HepG2 (cell line): ENCODE results near the gene C20orf204. TPM values are rescaled to one million over a fixed set of nuclear protein-coding genes. Genes with fewer than 3 reads are reported as not detected.

Experiments
- HMGA1 ChIP-seq: sonication (generic); formaldehyde crosslinking; conservative IDR thresholded peaks from 2 replicates; pipeline ENCODE4 v1.4.0; 2020; ENCODE audit warnings: missing genetic modification reagents
- HOXD1 ChIP-seq: sonication (generic); formaldehyde crosslinking; IDR thresholded peaks from 2 replicates; pipeline ENCODE4 v1.5.0; 2020; ENCODE audit warnings: missing genetic modification reagents
- MAFF ChIP-seq: IDR thresholded peaks from 2 replicates; pipeline ENCODE4 v1.6.1; 2011; ENCODE audit warnings: low read depth, low read length, improper control_type of control experiment
- MAFG ChIP-seq: sonication (generic); formaldehyde crosslinking; IDR thresholded peaks from 2 replicates; pipeline ENCODE4 v1.5.1; 2020; ENCODE audit warnings: mild to moderate bottlenecking, missing genetic modification reagents
- MAFK ChIP-seq, 2 experiments: IDR thresholded peaks in 1 of 2; conservative IDR thresholded peaks in 1 of 2; 2 replicates each; pipeline ENCODE4 v1.6.1; 2011; ENCODE audit warnings: improper control_type of control experiment in 2 of 2, low read length in 2 of 2
- MBD4 ChIP-seq: IDR thresholded peaks from 2 replicates; pipeline ENCODE4 v1.6.1; 2012; ENCODE audit warnings: low read length, inconsistent platforms, borderline replicate concordance
- MED1 ChIP-seq: sonication (generic); formaldehyde crosslinking; IDR thresholded peaks from 2 replicates; pipeline ENCODE4 v1.4.0; 2020; ENCODE audit warnings: missing genetic modification reagents
- RAD21 ChIP-seq: fragments of 450-650 bp; formaldehyde crosslinking; IDR thresholded peaks from 2 replicates; pipeline ENCODE4 v1.5.0; 2020; ENCODE audit warnings: mild to moderate bottlenecking
- RFX1 ChIP-seq: fragments of 450-650 bp; IDR thresholded peaks from 2 replicates; pipeline ENCODE4 v1.6.1; 2017
- SMAD9 ChIP-seq: sonication (generic); formaldehyde crosslinking; IDR thresholded peaks from 2 replicates; pipeline ENCODE4 v1.5.1; 2020; ENCODE audit warnings: mild to moderate bottlenecking, missing genetic modification reagents
- SOX13 ChIP-seq, 3 experiments: fragments of 450-650 bp in 1 of 3; sonication (generic) in 1 of 3; formaldehyde crosslinking in 1 of 3; IDR thresholded peaks in 2 of 3; conservative IDR thresholded peaks in 1 of 3; 2 replicates each; pipeline versions ENCODE4 v1.5.0 to v1.6.1; 2016 to 2020; ENCODE audit warnings: antibody characterized with exemption in 1 of 3, mild to moderate bottlenecking in 1 of 3, missing compliant biosample characterization in 1 of 3, missing genetic modification reagents in 1 of 3, moderate library complexity in 1 of 3
- STAT5B ChIP-seq: sonication (generic); formaldehyde crosslinking; IDR thresholded peaks from 2 replicates; pipeline ENCODE4 v1.4.0; 2020; ENCODE audit warnings: missing genetic modification reagents
- TCF12 ChIP-seq, 2 experiments: fragments of 450-650 bp in 1 of 2; sonication (generic) in 1 of 2; formaldehyde crosslinking in 1 of 2; IDR thresholded peaks; 2 replicates each; pipeline versions ENCODE4 v1.6.1 to v1.8.0; 2017 to 2022; ENCODE audit warnings: antibody characterized with exemption in 1 of 2, mild to moderate bottlenecking in 1 of 2, missing genetic modification reagents in 1 of 2, moderate library complexity in 1 of 2
- ZBTB21 ChIP-seq: sonication (generic); formaldehyde crosslinking; IDR thresholded peaks from 2 replicates; pipeline ENCODE4 v1.4.0; 2020; ENCODE audit warnings: missing genetic modification reagents
- ZNF30 ChIP-seq: sonication (generic); formaldehyde crosslinking; IDR thresholded peaks from 2 replicates; pipeline ENCODE4 v1.5.0; 2020; ENCODE audit warnings: mild to moderate bottlenecking, missing genetic modification reagents
- ZNF326 ChIP-seq: sonication (generic); formaldehyde crosslinking; IDR thresholded peaks from 2 replicates; pipeline ENCODE4 v1.4.0; 2020; ENCODE audit warnings: missing genetic modification reagents, borderline replicate concordance
- ZNF557 ChIP-seq: sonication (generic); formaldehyde crosslinking; IDR thresholded peaks from 2 replicates; pipeline ENCODE4 v1.4.0; 2020; ENCODE audit warnings: missing genetic modification reagents
- ZNF614 ChIP-seq: IDR thresholded peaks from 2 replicates; pipeline ENCODE4 v1.6.1; 2018; ENCODE audit warnings: missing biosample characterization, missing genetic modification reagents, inconsistent platforms, borderline replicate concordance
- ZNF788 ChIP-seq: sonication (generic); formaldehyde crosslinking; IDR thresholded peaks from 2 replicates; pipeline ENCODE4 v1.5.0; 2020; ENCODE audit warnings: mild to moderate bottlenecking, missing genetic modification reagents, borderline replicate concordance
- ZNF790 ChIP-seq: sonication (generic); formaldehyde crosslinking; IDR thresholded peaks from 2 replicates; pipeline ENCODE4 v1.8.0; 2022; ENCODE audit warnings: missing genetic modification reagents, mild to moderate bottlenecking, borderline replicate concordance
- ZNF800 ChIP-seq: sonication (generic); formaldehyde crosslinking; IDR thresholded peaks from 2 replicates; pipeline ENCODE4 v1.4.0; 2020; ENCODE audit warnings: missing genetic modification reagents
- ZSCAN30 ChIP-seq: sonication (generic); formaldehyde crosslinking; IDR thresholded peaks from 2 replicates; pipeline ENCODE4 v1.5.0; 2020; ENCODE audit warnings: mild to moderate bottlenecking, missing genetic modification reagents
- ZSCAN31 ChIP-seq: sonication (generic); formaldehyde crosslinking; IDR thresholded peaks from 2 replicates; pipeline ENCODE4 v1.5.0; 2020; ENCODE audit warnings: low read depth, mild to moderate bottlenecking, missing genetic modification reagents
- polyA plus RNA-seq, 8 experiments: library from polyadenylated mRNA; depleted of rRNA in 3 of 8; stranded (reverse) in 7 of 8; unstranded in 1 of 8; fragments of >200 nt; fragmentation: Illumina TruSeq in 4 of 8; extraction: Trizol in 4 of 8; gene quantifications; 2 replicates each; pipeline versions ENCODE4 v1.2.1 to v1.2.3, GENCODE V29; 2011 to 2016; ENCODE audit warnings: low read depth in 4 of 8, missing spikeins in 1 of 8, mixed read lengths in 1 of 8; ENCODE audit not compliant: insufficient read depth in 1 of 8
- total RNA-seq, 5 experiments: library from RNA; depleted of rRNA; stranded (reverse); fragments of >200 nt; fragmentation: Illumina TruSeq; extraction: Trizol; gene quantifications; 2 replicates each; pipeline ENCODE4 v1.2.3, GENCODE V29; 2016; ENCODE audit warnings: low read depth in 1 of 5
- TF ChIP-seq, protein P1 (sequence below): sonication (generic); formaldehyde crosslinking; IDR thresholded peaks from 2 replicates; pipeline ENCODE4 v1.9.0; 2021; ENCODE audit warnings: missing genetic modification reagents, borderline replicate concordance

The C20orf204 gene
- total and polyA plus RNA-seq, 2 of the 13 experiments (the other 11 are each of a cell fraction or from before 2014, with no cell fraction given), result 22.1 to 80.0 TPM

- TF ChIP-seq, protein P1, sequence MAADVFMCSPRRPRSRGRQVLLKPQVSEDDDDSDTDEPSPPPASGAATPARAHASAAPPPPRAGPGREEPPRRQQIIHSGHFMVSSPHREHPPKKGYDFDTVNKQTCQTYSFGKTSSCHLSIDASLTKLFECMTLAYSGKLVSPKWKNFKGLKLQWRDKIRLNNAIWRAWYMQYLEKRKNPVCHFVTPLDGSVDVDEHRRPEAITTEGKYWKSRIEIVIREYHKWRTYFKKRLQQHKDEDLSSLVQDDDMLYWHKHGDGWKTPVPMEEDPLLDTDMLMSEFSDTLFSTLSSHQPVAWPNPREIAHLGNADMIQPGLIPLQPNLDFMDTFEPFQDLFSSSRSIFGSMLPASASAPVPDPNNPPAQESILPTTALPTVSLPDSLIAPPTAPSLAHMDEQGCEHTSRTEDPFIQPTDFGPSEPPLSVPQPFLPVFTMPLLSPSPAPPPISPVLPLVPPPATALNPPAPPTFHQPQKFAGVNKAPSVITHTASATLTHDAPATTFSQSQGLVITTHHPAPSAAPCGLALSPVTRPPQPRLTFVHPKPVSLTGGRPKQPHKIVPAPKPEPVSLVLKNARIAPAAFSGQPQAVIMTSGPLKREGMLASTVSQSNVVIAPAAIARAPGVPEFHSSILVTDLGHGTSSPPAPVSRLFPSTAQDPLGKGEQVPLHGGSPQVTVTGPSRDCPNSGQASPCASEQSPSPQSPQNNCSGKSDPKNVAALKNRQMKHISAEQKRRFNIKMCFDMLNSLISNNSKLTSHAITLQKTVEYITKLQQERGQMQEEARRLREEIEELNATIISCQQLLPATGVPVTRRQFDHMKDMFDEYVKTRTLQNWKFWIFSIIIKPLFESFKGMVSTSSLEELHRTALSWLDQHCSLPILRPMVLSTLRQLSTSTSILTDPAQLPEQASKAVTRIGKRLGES, result no peak
- TF ChIP-seq RFX1 (no peak), ZNF326 (CRISPR knock-in tag) (no peak; the same call in 1 of the 2 replicates), ZNF790 (CRISPR knock-in tag) (peak; percentile 7; the same call in 1 of the 2 replicates), MAFK (conservative IDR thresholded peaks at IDR 0.05 in 1 of 2, IDR thresholded peaks at IDR 0.05 in 1 of 2; ENCODE audit: low read length in 2 of 2) (no peak), HMGA1 (CRISPR knock-in tag) (no peak), RAD21 (CRISPR knock-in tag) (no peak), HOXD1 (CRISPR knock-in tag) (peak; percentile 21; the same call in 1 of the 2 replicates), ZNF614 (CRISPR knock-in tag) (no peak), SOX13 (IDR thresholded peaks at IDR 0.05) (no peak), SOX13 (CRISPR knock-in tag; conservative IDR thresholded peaks at IDR 0.05 in 1 of 2, IDR thresholded peaks at IDR 0.05 in 1 of 2) (peak in 1 of 2 experiments; percentile 39; a peak in 1 of 4 replicates), MAFF (no peak), STAT5B (CRISPR knock-in tag) (no peak), SMAD9 (CRISPR knock-in tag) (no peak), ZSCAN31 (CRISPR knock-in tag) (no peak; the same call in 1 of the 2 replicates), MAFG (CRISPR knock-in tag) (no peak), ZNF788 (no peak; the same call in none of the 2 replicates), ZNF800 (CRISPR knock-in tag) (no peak), ZSCAN30 (CRISPR knock-in tag) (0 out of 2 replicates have a peak, but pooled peaks have one; percentile 91), MED1 (peak; percentile 74; the same call in 1 of the 2 replicates), ZNF557 (CRISPR knock-in tag) (no peak), MBD4 (no peak), TCF12 (IDR thresholded peaks at IDR 0.05) (no peak), TCF12 (CRISPR knock-in tag; IDR thresholded peaks at IDR 0.05) (no peak; the same call in 1 of the 2 replicates), ZBTB21 (CRISPR knock-in tag) (peak; percentile 3; the same call in 1 of the 2 replicates), ZNF30 (no peak)
Observed at GRCh38 chr20:64056639-64056888, 20.6 kb downstream of the C20orf204 start (continued).
